Neural progenitor cell (in vitro differentiated cells): ENCODE data around the gene CFL1.

Source experiments
- CTCF ChIP-seq: fragments of 200-600 bp; sonication (generic); IDR thresholded peaks from 2 replicates; pipeline ENCODE4 v1.5.1; 2017; ENCODE audit warnings: antibody characterized with exemption, mild to moderate bottlenecking
- EZH2 ChIP-seq: fragments of 200-600 bp; sonication (generic); IDR thresholded peaks from 2 replicates; pipeline ENCODE4 v1.6.1; 2017; ENCODE audit warnings: antibody characterized with exemption, mild to moderate bottlenecking, moderate library complexity
- EZH2phosphoT487 ChIP-seq: fragments of 200-600 bp; sonication (generic); IDR thresholded peaks from 2 replicates; pipeline ENCODE4 v1.6.1; 2017; ENCODE audit warnings: antibody characterized with exemption

GRCh38 chr11:65816696-65817095 is 41.3 kb downstream of the CFL1 start:
- TF ChIP-seq CTCF = no peak
- TF ChIP-seq EZH2 = no peak
- TF ChIP-seq EZH2phosphoT487 = no peak
